ENCODE results near the gene KCNMB1. TPM values are rescaled to one million over a fixed set of nuclear protein-coding genes. Genes with fewer than 3 reads are reported as not detected.

The KCNMB1 gene
- total RNA-seq, 2 donors from 2014 or later = 0.09 TPM; not detected in 1

DNA sequence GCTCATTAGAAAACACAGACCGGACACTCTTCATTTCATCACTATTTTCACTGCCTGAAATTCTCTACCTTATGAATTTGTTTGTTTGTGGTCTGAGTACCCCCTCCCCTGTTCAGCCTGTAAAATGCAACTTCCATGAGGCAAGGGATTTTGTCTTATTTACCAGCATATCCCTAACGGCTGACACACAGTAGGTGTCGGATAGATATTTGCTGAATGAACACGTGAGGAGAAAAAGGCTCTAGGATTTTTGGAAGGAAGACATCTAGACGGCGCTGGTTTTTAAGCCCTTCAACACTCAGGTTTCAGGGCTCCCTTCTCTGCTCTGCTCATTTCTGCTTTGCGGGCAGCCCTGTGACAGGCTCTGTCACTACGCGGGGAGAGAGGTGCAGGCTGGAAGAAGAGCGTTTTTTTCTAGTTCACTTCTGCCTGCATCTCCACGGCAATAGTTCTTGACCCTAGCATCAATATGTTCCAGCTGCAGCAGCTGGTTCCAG, 41.0 kb downstream of the KCNMB1 start:
- 80 to 81% methylated on average over 10 to 11 of the region's 11 CpGs for WGBS, 2 experiments (ENCODE audit: insufficient coverage in 1 of 2, insufficient read length in 1 of 2)
- Histone ChIP-seq H3K27me3 (ENCODE audit: control insufficient read depth, insufficient read depth, low read length, poor library complexity, severe bottlenecking) (peaks cover 93% of the 10 kb centered on the region), H3K9ac (ENCODE audit: extremely low read depth, low read length, poor library complexity, severe bottlenecking) (no peak overlapping the region), H3K27ac (ENCODE audit: low read depth, low read length) (no peak overlapping the region), H3K4me1 (ENCODE audit: control insufficient read depth, insufficient read depth, low read length) (peaks cover 6% of the 10 kb centered on the region), H3K36me3 (ENCODE audit: control insufficient read depth, insufficient read depth, low read length) (no peaks in the 10 kb centered on the region), H3K9me3 (ENCODE audit: control insufficient read depth, low read length) (peaks cover 27% of the 10 kb centered on the region), H3K4me3 (ENCODE audit: low read length) (no peak overlapping the region)
- DNase-seq = no peak
- peaks cover 13% of the 10 kb centered on the region for H3K4me1 Mint-ChIP-seq
- H3K27ac Mint-ChIP-seq = no peak overlapping the region
- H3K9me3 Mint-ChIP-seq = peaks cover 5% of the 10 kb centered on the region
- no peaks in the 10 kb centered on the region for H3K36me3 Mint-ChIP-seq (ENCODE audit: low read depth)
- peaks cover 98% of the 10 kb centered on the region for H3K27me3 Mint-ChIP-seq (ENCODE audit: insufficient read depth)
- no peak for TF ChIP-seq CTCF (conservative IDR thresholded peaks at IDR 0.05)
- H3K4me3 Mint-ChIP-seq = no peak overlapping the region

GRCh38 chr5:170347022-170347567, 42.1 kb downstream of the KCNMB1 start:
- Mint-ChIP-seq H3K36me3 (ENCODE audit: low read depth) (no peaks in the 10 kb centered on the region), H3K27me3 (ENCODE audit: insufficient read depth) (peaks cover 97% of the 10 kb centered on the region), H3K9me3 (peaks cover 10% of the 10 kb centered on the region), H3K27ac (no peak overlapping the region), H3K4me1 (peaks cover 8% of the 10 kb centered on the region), H3K4me3 (no peak overlapping the region)
- 80 to 92% methylated on average over 6 to 9 of the region's 9 CpGs for WGBS, 2 experiments (ENCODE audit: insufficient coverage in 1 of 2, insufficient read length in 1 of 2)
- Histone ChIP-seq H3K9me3 (ENCODE audit: control insufficient read depth, low read length) (peaks cover 38% of the 10 kb centered on the region), H3K27me3 (ENCODE audit: control insufficient read depth, insufficient read depth, low read length, poor library complexity, severe bottlenecking) (peaks cover 93% of the 10 kb centered on the region), H3K36me3 (ENCODE audit: control insufficient read depth, insufficient read depth, low read length) (no peaks in the 10 kb centered on the region), H3K27ac (ENCODE audit: low read depth, low read length) (no peak overlapping the region), H3K9ac (ENCODE audit: extremely low read depth, low read length, poor library complexity, severe bottlenecking) (no peak overlapping the region), H3K4me1 (ENCODE audit: control insufficient read depth, insufficient read depth, low read length) (no peaks in the 10 kb centered on the region), H3K4me3 (ENCODE audit: low read length) (no peak overlapping the region)
- no peak for DNase-seq
- no peak for TF ChIP-seq CTCF (conservative IDR thresholded peaks at IDR 0.05)

- peak; percentile 20 for DNase-seq
- H3K4me3 Mint-ChIP-seq = no peak overlapping the region
- H3K9me3 Mint-ChIP-seq = peaks cover 21% of the 10 kb centered on the region
- Histone ChIP-seq H3K9me3 (ENCODE audit: control insufficient read depth, low read length) (peaks cover 49% of the 10 kb centered on the region), H3K27me3 (ENCODE audit: control insufficient read depth, insufficient read depth, low read length, poor library complexity, severe bottlenecking) (peaks cover 85% of the 10 kb centered on the region), H3K9ac (ENCODE audit: extremely low read depth, low read length, poor library complexity, severe bottlenecking) (no peak overlapping the region), H3K27ac (ENCODE audit: low read depth, low read length) (no peak overlapping the region), H3K4me1 (ENCODE audit: control insufficient read depth, insufficient read depth, low read length) (no peaks in the 10 kb centered on the region), H3K36me3 (ENCODE audit: control insufficient read depth, insufficient read depth, low read length) (no peaks in the 10 kb centered on the region), H3K4me3 (ENCODE audit: low read length) (no peak overlapping the region)
- H3K36me3 Mint-ChIP-seq (ENCODE audit: low read depth) = no peaks in the 10 kb centered on the region
- H3K4me1 Mint-ChIP-seq = peaks cover 8% of the 10 kb centered on the region
- H3K27ac Mint-ChIP-seq = no peak overlapping the region
- peaks cover 95% of the 10 kb centered on the region for H3K27me3 Mint-ChIP-seq (ENCODE audit: insufficient read depth)
- 77 to 100% methylated on average over 1 of the region's 1 CpG for WGBS, 2 experiments (ENCODE audit: insufficient coverage in 1 of 2, insufficient read length in 1 of 2)
- TF ChIP-seq CTCF (conservative IDR thresholded peaks at IDR 0.05) = no peak
These were observed 43.2 kb downstream of the KCNMB1 start for GRCh38 chr5:170345971-170346370.
